ENCODE data around the gene PHKA2.

The PHKA2 gene

DNA sequence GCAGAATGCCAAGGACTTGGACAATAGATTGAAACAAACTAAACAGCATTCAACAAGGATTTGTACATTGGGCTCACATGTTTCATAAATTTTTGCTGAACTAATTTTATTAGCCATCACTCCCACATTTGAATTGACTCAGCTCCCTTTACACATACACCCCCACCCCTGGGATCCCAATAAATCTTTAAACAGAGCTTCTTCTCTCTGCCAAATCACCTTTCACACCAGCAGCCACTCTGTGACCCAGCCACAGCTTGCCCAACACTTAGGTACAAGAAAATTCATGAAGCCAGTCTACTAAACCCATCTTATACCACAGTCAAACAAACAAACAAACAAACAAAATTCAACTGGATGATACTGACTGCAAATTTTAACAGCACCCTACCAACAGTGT is 21.6 kb downstream of the PHKA2 start:
- TF ChIP-seq CTCF (IDR thresholded peaks at IDR 0.05; ENCODE audit: insufficient read depth, low read depth, low read length, missing control alignments): no peak
- no peak for DNase-seq (ENCODE audit: low read depth)
- H3K4me3 ChIP-seq (ENCODE audit: low read length): no peak overlapping the region

GRCh38 chrX:18961686-18962085 is 22.2 kb downstream of the PHKA2 start:
- no peak for DNase-seq (ENCODE audit: low read depth)
- TF ChIP-seq CTCF (IDR thresholded peaks at IDR 0.05; ENCODE audit: insufficient read depth, low read depth, low read length, missing control alignments): no peak
- no peak overlapping the region for H3K4me3 ChIP-seq (ENCODE audit: low read length)

DNA sequence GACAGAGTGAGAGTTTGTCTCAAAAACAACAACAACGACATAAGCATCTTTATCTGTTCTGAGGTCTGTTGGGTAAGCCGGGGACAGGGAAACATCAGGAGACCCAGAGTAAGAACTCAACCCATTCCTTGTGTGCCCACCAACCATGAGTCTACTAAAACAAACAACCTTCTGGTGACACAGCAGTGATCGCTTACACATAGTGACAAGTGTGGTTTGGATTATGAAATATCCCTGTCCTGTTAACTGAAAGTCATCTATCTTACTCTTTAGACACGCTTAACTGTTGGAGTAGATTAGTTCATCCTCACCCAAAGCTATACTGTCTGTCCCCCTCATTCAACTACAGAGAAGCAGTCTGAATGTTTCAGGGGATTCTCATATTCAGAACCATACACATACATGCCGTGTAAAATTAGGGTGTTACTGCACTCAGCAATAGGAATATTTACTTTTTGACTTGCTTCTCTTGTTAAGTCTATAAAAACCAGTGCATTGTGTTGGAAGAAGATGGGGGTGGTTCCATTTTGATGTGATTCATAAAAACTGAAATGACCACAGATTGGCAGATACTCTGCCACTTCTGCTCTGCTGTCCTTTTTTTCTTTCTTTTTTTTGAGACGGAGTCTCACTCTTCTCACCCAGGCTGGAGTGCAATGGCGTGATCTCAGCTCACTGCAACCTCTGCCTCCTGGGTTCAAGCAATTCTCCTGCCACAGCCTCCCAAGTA is 27.4 kb downstream of the PHKA2 start:
- TF ChIP-seq CTCF (IDR thresholded peaks at IDR 0.05; ENCODE audit: insufficient read depth, low read depth, low read length, missing control alignments): no peak
- H3K4me3 ChIP-seq (ENCODE audit: low read length): no peak overlapping the region
- no peak for DNase-seq (ENCODE audit: low read depth)

- no peak overlapping the region for H3K4me3 ChIP-seq (ENCODE audit: low read length)
- TF ChIP-seq CTCF (IDR thresholded peaks at IDR 0.05; ENCODE audit: insufficient read depth, low read depth, low read length, missing control alignments): no peak
- no peak for DNase-seq (ENCODE audit: low read depth)
Measured at GRCh38 chrX:18955676-18956075, 28.2 kb downstream of the PHKA2 start.

- DNase-seq (ENCODE audit: low read depth): no peak
- no peak for TF ChIP-seq CTCF (IDR thresholded peaks at IDR 0.05; ENCODE audit: insufficient read depth, low read depth, low read length, missing control alignments)
- H3K4me3 ChIP-seq (ENCODE audit: low read length): no peak overlapping the region
Measured at GRCh38 chrX:18951032-18951431, 32.9 kb downstream of the PHKA2 start.

- DNase-seq (ENCODE audit: low read depth): no peak
- no peak overlapping the region for H3K4me3 ChIP-seq (ENCODE audit: low read length)
- TF ChIP-seq CTCF (IDR thresholded peaks at IDR 0.05; ENCODE audit: insufficient read depth, low read depth, low read length, missing control alignments): no peak
Measured at GRCh38 chrX:18949944-18950301, 34.0 kb downstream of the PHKA2 start.

GRCh38 chrX:18949291-18949943 is 34.5 kb downstream of the PHKA2 start:
- no peak overlapping the region for H3K4me3 ChIP-seq (ENCODE audit: low read length)
- TF ChIP-seq CTCF (IDR thresholded peaks at IDR 0.05; ENCODE audit: insufficient read depth, low read depth, low read length, missing control alignments): no peak
- DNase-seq (ENCODE audit: low read depth): no peak

Data from epithelial cell of esophagus (primary cell).